HepG2 (cell line): ENCODE measurements around the gene INHA. TPM values are rescaled to one million over a fixed set of nuclear protein-coding genes. Genes with fewer than 3 reads are reported as not detected.

ENCODE experiments used
- BCL6 ChIP-seq: IDR thresholded peaks from 2 replicates; pipeline ENCODE4 v1.6.1; 2016; ENCODE audit warnings: missing genetic modification reagents, missing compliant biosample characterization
- BHLHE40 ChIP-seq: IDR thresholded peaks from 2 replicates; pipeline ENCODE4 v1.6.1; 2011; ENCODE audit warnings: low read length, improper control_type of control experiment
- CBX5 ChIP-seq: sonication (generic); formaldehyde crosslinking; IDR thresholded peaks from 2 replicates; pipeline ENCODE4 v1.4.0; 2020; ENCODE audit warnings: missing genetic modification reagents, borderline replicate concordance
- ESRRA ChIP-seq: sonication (generic); formaldehyde crosslinking; IDR thresholded peaks from 2 replicates; pipeline ENCODE4 v1.5.1; 2020; ENCODE audit warnings: mild to moderate bottlenecking, low read depth, missing genetic modification reagents
- GATA4 ChIP-seq: sonication (generic); IDR thresholded peaks from 2 replicates; pipeline ENCODE4 v1.6.1; 2016; ENCODE audit warnings: antibody characterized with exemption, low read depth, borderline replicate concordance
- HDAC1 ChIP-seq: sonication (generic); formaldehyde crosslinking; IDR thresholded peaks from 2 replicates; pipeline ENCODE4 v1.5.1; 2020; ENCODE audit warnings: mild to moderate bottlenecking, missing genetic modification reagents
- HMG20A ChIP-seq: IDR thresholded peaks from 2 replicates; pipeline ENCODE4 v1.6.1; 2016; ENCODE audit warnings: borderline replicate concordance
- HNRNPUL1 ChIP-seq: fragments of 200-400 bp; formaldehyde crosslinking; IDR thresholded peaks from 2 replicates; pipeline ENCODE4 v1.6.1; 2017; ENCODE audit warnings: low read depth, mild to moderate bottlenecking, low read length, moderate library complexity
- LBX2 ChIP-seq: sonication (generic); formaldehyde crosslinking; IDR thresholded peaks from 2 replicates; pipeline ENCODE4 v1.5.0; 2020; ENCODE audit warnings: missing genetic modification reagents, mild to moderate bottlenecking, borderline replicate concordance
- MTA1 ChIP-seq: sonication (generic); formaldehyde crosslinking; IDR thresholded peaks from 2 replicates; pipeline ENCODE4 v1.4.0; 2020; ENCODE audit warnings: missing genetic modification reagents, mild to moderate bottlenecking, borderline replicate concordance
- MXD4 ChIP-seq: IDR thresholded peaks from 2 replicates; pipeline ENCODE4 v1.6.1; 2016; ENCODE audit warnings: mild to moderate bottlenecking, missing biosample characterization, missing genetic modification reagents
- NBN ChIP-seq: fragments of 450-650 bp; conservative IDR thresholded peaks from 2 replicates; pipeline ENCODE4 v1.6.1; 2017
- NR2C2 ChIP-seq: sonication (generic); formaldehyde crosslinking; IDR thresholded peaks from 2 replicates; pipeline ENCODE4 v1.4.0; 2020; ENCODE audit warnings: missing genetic modification reagents, mild to moderate bottlenecking, moderate library complexity, borderline replicate concordance
- RARG ChIP-seq: sonication (generic); formaldehyde crosslinking; IDR thresholded peaks from 2 replicates; pipeline ENCODE4 v1.4.0; 2020; ENCODE audit warnings: low read depth, mild to moderate bottlenecking, missing genetic modification reagents
- SALL1 ChIP-seq: sonication (generic); formaldehyde crosslinking; IDR thresholded peaks from 2 replicates; pipeline ENCODE4 v1.8.0; 2022; ENCODE audit warnings: mild to moderate bottlenecking, missing genetic modification reagents
- ZBTB42 ChIP-seq: sonication (generic); formaldehyde crosslinking; IDR thresholded peaks from 2 replicates; pipeline ENCODE4 v1.5.0; 2020; ENCODE audit warnings: mild to moderate bottlenecking, missing genetic modification reagents
- ZFP82 ChIP-seq: sonication (generic); formaldehyde crosslinking; IDR thresholded peaks from 2 replicates; pipeline ENCODE4 v1.5.1; 2020; ENCODE audit warnings: mild to moderate bottlenecking, missing genetic modification reagents, borderline replicate concordance
- ZNF12 ChIP-seq: sonication (generic); formaldehyde crosslinking; IDR thresholded peaks from 2 replicates; pipeline ENCODE4 v1.5.0; 2020; ENCODE audit warnings: missing genetic modification reagents
- ZNF124 ChIP-seq: sonication (generic); formaldehyde crosslinking; IDR thresholded peaks from 2 replicates; pipeline ENCODE4 v1.4.0; 2020; ENCODE audit warnings: missing genetic modification reagents
- ZNF207 ChIP-seq: fragments of 450-650 bp; IDR thresholded peaks from 2 replicates; pipeline ENCODE4 v1.6.1; 2016; ENCODE audit warnings: antibody characterized with exemption, borderline replicate concordance
- ZNF431 ChIP-seq: sonication (generic); formaldehyde crosslinking; IDR thresholded peaks from 2 replicates; pipeline ENCODE4 v1.9.0; 2022; ENCODE audit warnings: missing genetic modification reagents, low read depth, mild to moderate bottlenecking, borderline replicate concordance
- ZNF674 ChIP-seq: sonication (generic); formaldehyde crosslinking; IDR thresholded peaks from 2 replicates; pipeline ENCODE4 v1.5.0; 2020; ENCODE audit warnings: low read depth, mild to moderate bottlenecking, missing genetic modification reagents
- ZNF691 ChIP-seq: sonication (generic); formaldehyde crosslinking; IDR thresholded peaks from 2 replicates; pipeline ENCODE4 v1.4.0; 2020; ENCODE audit warnings: missing genetic modification reagents, low read depth, mild to moderate bottlenecking, borderline replicate concordance
- ZNF878 ChIP-seq: sonication (generic); formaldehyde crosslinking; IDR thresholded peaks from 2 replicates; pipeline ENCODE4 v1.8.1; 2023; ENCODE audit warnings: mild to moderate bottlenecking, missing genetic modification reagents, moderate library complexity
- polyA plus RNA-seq, 8 experiments: library from polyadenylated mRNA; depleted of rRNA in 3 of 8; stranded (reverse) in 7 of 8; unstranded in 1 of 8; fragments of >200 nt; fragmentation: Illumina TruSeq in 4 of 8; extraction: Trizol in 4 of 8; gene quantifications; 2 replicates each; pipeline versions ENCODE4 v1.2.1 to v1.2.3, GENCODE V29; 2011 to 2016; ENCODE audit warnings: low read depth in 4 of 8, missing spikeins in 1 of 8, mixed read lengths in 1 of 8; ENCODE audit not compliant: insufficient read depth in 1 of 8
- total RNA-seq, 5 experiments: library from RNA; depleted of rRNA; stranded (reverse); fragments of >200 nt; fragmentation: Illumina TruSeq; extraction: Trizol; gene quantifications; 2 replicates each; pipeline ENCODE4 v1.2.3, GENCODE V29; 2016; ENCODE audit warnings: low read depth in 1 of 5
- TF ChIP-seq, protein P1 (sequence below): sonication (generic); formaldehyde crosslinking; IDR thresholded peaks from 2 replicates; pipeline ENCODE4 v1.5.0; 2020; ENCODE audit warnings: mild to moderate bottlenecking, missing genetic modification reagents
- TF ChIP-seq, protein P2 (sequence below): sonication (generic); formaldehyde crosslinking; IDR thresholded peaks from 2 replicates; pipeline ENCODE4 v1.5.0; 2020; ENCODE audit warnings: missing genetic modification reagents, mild to moderate bottlenecking, borderline replicate concordance

INHA gene
- total and polyA plus RNA-seq, 2 of the 13 experiments (the other 11 are each of a cell fraction or from before 2014, with no cell fraction given), result 4.1 to 15.2 TPM

DNA sequence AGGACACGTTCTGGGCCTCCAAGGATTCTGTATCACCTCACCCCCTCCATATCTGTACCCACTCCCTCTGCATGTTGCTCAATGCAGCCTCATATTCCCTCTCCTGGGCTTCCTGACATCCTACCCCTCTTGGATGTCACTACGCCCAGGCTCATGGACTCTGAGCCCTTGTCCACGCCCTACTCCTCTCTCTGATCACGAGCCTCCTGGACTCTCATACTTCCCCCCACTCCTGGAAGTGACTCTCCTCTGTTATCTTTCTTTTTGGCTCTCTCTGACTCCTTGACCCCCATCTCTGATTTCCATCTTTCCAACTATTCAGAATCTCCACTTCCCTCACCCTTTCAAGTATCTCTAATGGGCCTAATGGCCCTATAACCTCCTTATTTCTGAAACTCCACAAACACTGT, 26.2 kb upstream of the INHA start (continued):
- TF ChIP-seq BCL6 (CRISPR knock-in tag), result peak; percentile 56; the same call in 1 of the 2 replicates
- no peak for TF ChIP-seq LBX2 (CRISPR knock-in tag)
- peak; percentile 47; the same call in 1 of the 2 replicates for TF ChIP-seq BHLHE40
- peak; percentile 78 for TF ChIP-seq ESRRA (CRISPR knock-in tag)
- TF ChIP-seq ZNF691 (CRISPR knock-in tag), result peak; percentile 59; the same call in 1 of the 2 replicates
- TF ChIP-seq, protein P1, sequence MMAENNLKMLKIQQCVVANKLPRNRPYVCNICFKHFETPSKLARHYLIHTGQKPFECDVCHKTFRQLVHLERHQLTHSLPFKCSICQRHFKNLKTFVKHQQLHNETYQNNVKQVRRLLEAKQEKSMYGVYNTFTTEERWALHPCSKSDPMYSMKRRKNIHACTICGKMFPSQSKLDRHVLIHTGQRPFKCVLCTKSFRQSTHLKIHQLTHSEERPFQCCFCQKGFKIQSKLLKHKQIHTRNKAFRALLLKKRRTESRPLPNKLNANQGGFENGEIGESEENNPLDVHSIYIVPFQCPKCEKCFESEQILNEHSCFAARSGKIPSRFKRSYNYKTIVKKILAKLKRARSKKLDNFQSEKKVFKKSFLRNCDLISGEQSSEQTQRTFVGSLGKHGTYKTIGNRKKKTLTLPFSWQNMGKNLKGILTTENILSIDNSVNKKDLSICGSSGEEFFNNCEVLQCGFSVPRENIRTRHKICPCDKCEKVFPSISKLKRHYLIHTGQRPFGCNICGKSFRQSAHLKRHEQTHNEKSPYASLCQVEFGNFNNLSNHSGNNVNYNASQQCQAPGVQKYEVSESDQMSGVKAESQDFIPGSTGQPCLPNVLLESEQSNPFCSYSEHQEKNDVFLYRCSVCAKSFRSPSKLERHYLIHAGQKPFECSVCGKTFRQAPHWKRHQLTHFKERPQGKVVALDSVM (CRISPR knock-in tag), result peak; percentile 46; the same call in 1 of the 2 replicates
- no peak for TF ChIP-seq ZNF207
- TF ChIP-seq ZFP82 (CRISPR knock-in tag), result no peak
- TF ChIP-seq NBN, result no peak
- TF ChIP-seq MXD4, result peak; percentile 68; the same call in 1 of the 2 replicates
- TF ChIP-seq, protein P2, sequence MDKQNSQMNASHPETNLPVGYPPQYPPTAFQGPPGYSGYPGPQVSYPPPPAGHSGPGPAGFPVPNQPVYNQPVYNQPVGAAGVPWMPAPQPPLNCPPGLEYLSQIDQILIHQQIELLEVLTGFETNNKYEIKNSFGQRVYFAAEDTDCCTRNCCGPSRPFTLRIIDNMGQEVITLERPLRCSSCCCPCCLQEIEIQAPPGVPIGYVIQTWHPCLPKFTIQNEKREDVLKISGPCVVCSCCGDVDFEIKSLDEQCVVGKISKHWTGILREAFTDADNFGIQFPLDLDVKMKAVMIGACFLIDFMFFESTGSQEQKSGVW (CRISPR knock-in tag), result no peak
- TF ChIP-seq ZNF431 (CRISPR knock-in tag), result peak; percentile 52; the same call in 1 of the 2 replicates
- TF ChIP-seq CBX5 (CRISPR knock-in tag), result peak; percentile 50; the same call in 1 of the 2 replicates
- TF ChIP-seq ZNF124, result 0 out of 2 replicates have a peak, but pooled peaks have one; percentile 72
- peak; percentile 83; the same call in 1 of the 2 replicates for TF ChIP-seq HMG20A
- peak; percentile 53; the same call in 1 of the 2 replicates for TF ChIP-seq GATA4
- peak; percentile 93 for TF ChIP-seq ZNF878 (CRISPR knock-in tag)
- TF ChIP-seq RARG (CRISPR knock-in tag), result no peak
- peak; percentile 74 for TF ChIP-seq HDAC1 (CRISPR knock-in tag)
- TF ChIP-seq ZNF674 (CRISPR knock-in tag), result no peak
- peak; percentile 79; the same call in 1 of the 2 replicates for TF ChIP-seq ZNF12 (CRISPR knock-in tag)
- no peak for TF ChIP-seq HNRNPUL1
- peak; percentile 40; the same call in 1 of the 2 replicates for TF ChIP-seq NR2C2 (CRISPR knock-in tag)
- TF ChIP-seq MTA1, result peak; percentile 31; the same call in 1 of the 2 replicates
- peak; percentile 87 for TF ChIP-seq SALL1 (CRISPR knock-in tag)
- TF ChIP-seq ZBTB42 (CRISPR knock-in tag), result no peak
